ENCODE measurements around the gene MYRF. TPM values are rescaled to one million over a fixed set of nuclear protein-coding genes. Genes with fewer than 3 reads are reported as not detected.

MYRF gene
- total and polyA plus RNA-seq, 2 donors (not counting 3 experiments of a cell fraction or from before 2014, with no cell fraction given) = 0.82 to 0.98 TPM

- no peaks in the 10 kb centered on the region for H3K79me2 ChIP-seq (ENCODE audit: control insufficient read depth, insufficient read depth, low read length)
- ChIA-PET CTCF (interaction anchor here (0.9 to 5.4 kb wide), 3 partner anchors 13 to 317 kb away, joined by 3 to 29 read pairs (median 3); no protein-coding TSS in a partner anchor), POLR2A (no interaction called here)
- H3K27me3 ChIP-seq (ENCODE audit: control insufficient read depth in 2 of 2, insufficient read depth in 2 of 2, low read length in 2 of 2) = peaks cover 0 to 2% of the 10 kb centered on the region in 2 experiments
- H3K4me2 ChIP-seq (ENCODE audit: insufficient read depth, low read length) = no peak overlapping the region
- no peaks in the 10 kb centered on the region for H3K9me3 ChIP-seq (replicated peaks; ENCODE audit: control insufficient read depth, insufficient read depth, low read length)
- dilution Hi-C loops (cut with MboI; ENCODE audit: extremely low pct_ligation_motif_present, low sequenced_read_pairs) (no loop called here), intact Hi-C loops (cut with micrococcal nuclease) (no loop called here)
- H3K4me1 ChIP-seq (ENCODE audit: control insufficient read depth, extremely low read depth, insufficient read depth, low read length) = no peaks in the 10 kb centered on the region
- BruUV-seq (replicated peaks) = no TSS peak
- H3K4me3 ChIP-seq (replicated peaks in 1 of 3; ENCODE audit: insufficient read depth in 1 of 3, low read depth in 1 of 3, low read length in 3 of 3) = no peak overlapping the region
- no peaks in the 10 kb centered on the region for H3K36me3 ChIP-seq (ENCODE audit: control insufficient read depth in 2 of 2, extremely low read depth in 1 of 2, insufficient read depth in 2 of 2, low read length in 2 of 2)
- no peaks in the 10 kb centered on the region for H4K20me1 ChIP-seq (replicated peaks; ENCODE audit: control insufficient read depth, extremely low read depth, insufficient read depth, low read length)
- FAIRE-seq (no peak), DNase-seq (ENCODE audit: low read depth, low spot score) (no peak)
- H3K27ac ChIP-seq (ENCODE audit: insufficient read depth, low read depth, low read length) = no peak overlapping the region
- H2AFZ ChIP-seq (ENCODE audit: low read depth, low read length) = no peak overlapping the region
- no peak for TF ChIP-seq GATA2 (IDR thresholded peaks at IDR 0.05; ENCODE audit: insufficient read depth, insufficient read length, low read depth, low read length)
- TF ChIP-seq POLR2A (IDR thresholded peaks at IDR 0.05; ENCODE audit: low read depth, low read length) = no peak
- no peak for TF ChIP-seq FOS (IDR thresholded peaks at IDR 0.05; ENCODE audit: borderline replicate concordance, insufficient read depth, low read length)
- no peak for TF ChIP-seq MAX (IDR thresholded peaks at IDR 0.05; ENCODE audit: insufficient read depth, insufficient read length)
- no peak for TF ChIP-seq EZH2 (IDR thresholded peaks at IDR 0.05; ENCODE audit: borderline replicate concordance, low read depth, low read length, severe bottlenecking)
- TF ChIP-seq, protein P1, sequence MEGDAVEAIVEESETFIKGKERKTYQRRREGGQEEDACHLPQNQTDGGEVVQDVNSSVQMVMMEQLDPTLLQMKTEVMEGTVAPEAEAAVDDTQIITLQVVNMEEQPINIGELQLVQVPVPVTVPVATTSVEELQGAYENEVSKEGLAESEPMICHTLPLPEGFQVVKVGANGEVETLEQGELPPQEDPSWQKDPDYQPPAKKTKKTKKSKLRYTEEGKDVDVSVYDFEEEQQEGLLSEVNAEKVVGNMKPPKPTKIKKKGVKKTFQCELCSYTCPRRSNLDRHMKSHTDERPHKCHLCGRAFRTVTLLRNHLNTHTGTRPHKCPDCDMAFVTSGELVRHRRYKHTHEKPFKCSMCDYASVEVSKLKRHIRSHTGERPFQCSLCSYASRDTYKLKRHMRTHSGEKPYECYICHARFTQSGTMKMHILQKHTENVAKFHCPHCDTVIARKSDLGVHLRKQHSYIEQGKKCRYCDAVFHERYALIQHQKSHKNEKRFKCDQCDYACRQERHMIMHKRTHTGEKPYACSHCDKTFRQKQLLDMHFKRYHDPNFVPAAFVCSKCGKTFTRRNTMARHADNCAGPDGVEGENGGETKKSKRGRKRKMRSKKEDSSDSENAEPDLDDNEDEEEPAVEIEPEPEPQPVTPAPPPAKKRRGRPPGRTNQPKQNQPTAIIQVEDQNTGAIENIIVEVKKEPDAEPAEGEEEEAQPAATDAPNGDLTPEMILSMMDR (IDR thresholded peaks at IDR 0.05; ENCODE audit: extremely low read depth in 1 of 2, insufficient read depth in 1 of 2, low read depth in 1 of 2, low read length in 2 of 2) = no peak
- no peak for TF ChIP-seq MYC (IDR thresholded peaks at IDR 0.05; ENCODE audit: low read depth, low read length)
- TF ChIP-seq POLR2AphosphoS5 (IDR thresholded peaks at IDR 0.05; ENCODE audit: insufficient read depth, low read depth, low read length) = no peak
- no peak for TF ChIP-seq JUN (IDR thresholded peaks at IDR 0.05; ENCODE audit: borderline replicate concordance, insufficient read depth, insufficient read length, low read depth)
- H3K9ac ChIP-seq (replicated peaks; ENCODE audit: extremely low read depth, insufficient read depth, low read length) = no peak overlapping the region
- no peaks in the 10 kb centered on the region for H3K9me1 ChIP-seq (replicated peaks; ENCODE audit: control insufficient read depth, extremely low read depth, insufficient read depth, low read length)
Observed at GRCh38 chr11:61764606-61765260, 12.3 kb downstream of the MYRF start.
